ENCODE measurements around the gene STRA6.
"Not testable (repeated sequence)": the region's sequence is repeated elsewhere in the genome, so short reads cannot be mapped to it uniquely, and the experiment has no call there.

The STRA6 gene

GRCh38 chr15:74179101-74179841 is 23.3 kb downstream of the STRA6 start:
- FAIRE-seq = no peak

DNA sequence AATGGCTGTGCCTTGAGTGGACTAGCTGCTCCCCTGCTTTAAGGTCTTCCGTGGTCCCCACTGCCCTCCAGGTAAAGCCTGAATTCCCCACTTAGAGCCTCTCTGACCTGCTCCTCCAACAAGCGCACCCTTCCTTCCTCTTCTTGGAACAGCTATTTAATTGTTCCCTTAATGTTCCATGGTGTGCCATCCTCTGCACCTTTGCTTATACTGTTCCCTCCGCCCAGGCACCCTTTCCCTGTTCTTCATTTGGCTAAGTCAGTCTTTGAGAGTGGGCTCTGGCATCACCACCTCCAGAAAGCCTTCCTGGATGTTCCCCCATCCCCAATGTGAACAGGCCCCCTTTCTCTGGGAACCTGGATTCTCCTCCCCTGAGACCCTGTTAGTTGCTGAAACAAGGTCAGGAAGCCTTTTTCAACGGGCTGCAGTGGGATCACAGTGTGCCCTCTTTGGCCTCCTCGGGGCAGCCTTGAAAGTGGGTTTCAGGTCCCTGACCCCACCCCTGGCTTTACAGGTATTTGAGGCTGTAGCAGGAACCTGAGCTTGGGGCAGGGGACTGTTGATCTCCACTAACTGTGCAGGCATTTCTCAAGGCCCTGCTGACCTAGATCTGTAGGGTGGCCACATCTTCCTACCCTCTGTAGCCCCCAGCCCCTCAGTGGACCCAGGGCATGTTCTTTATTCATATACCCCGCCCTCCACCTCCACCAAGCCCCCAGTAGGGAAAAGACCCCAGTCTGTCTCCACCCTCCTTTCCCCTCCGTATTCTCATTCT is 24.1 kb downstream of the STRA6 start:
- FAIRE-seq = no peak

- no peak for FAIRE-seq
These were observed 26.0 kb downstream of the STRA6 start for GRCh38 chr15:74176262-74177214.

DNA sequence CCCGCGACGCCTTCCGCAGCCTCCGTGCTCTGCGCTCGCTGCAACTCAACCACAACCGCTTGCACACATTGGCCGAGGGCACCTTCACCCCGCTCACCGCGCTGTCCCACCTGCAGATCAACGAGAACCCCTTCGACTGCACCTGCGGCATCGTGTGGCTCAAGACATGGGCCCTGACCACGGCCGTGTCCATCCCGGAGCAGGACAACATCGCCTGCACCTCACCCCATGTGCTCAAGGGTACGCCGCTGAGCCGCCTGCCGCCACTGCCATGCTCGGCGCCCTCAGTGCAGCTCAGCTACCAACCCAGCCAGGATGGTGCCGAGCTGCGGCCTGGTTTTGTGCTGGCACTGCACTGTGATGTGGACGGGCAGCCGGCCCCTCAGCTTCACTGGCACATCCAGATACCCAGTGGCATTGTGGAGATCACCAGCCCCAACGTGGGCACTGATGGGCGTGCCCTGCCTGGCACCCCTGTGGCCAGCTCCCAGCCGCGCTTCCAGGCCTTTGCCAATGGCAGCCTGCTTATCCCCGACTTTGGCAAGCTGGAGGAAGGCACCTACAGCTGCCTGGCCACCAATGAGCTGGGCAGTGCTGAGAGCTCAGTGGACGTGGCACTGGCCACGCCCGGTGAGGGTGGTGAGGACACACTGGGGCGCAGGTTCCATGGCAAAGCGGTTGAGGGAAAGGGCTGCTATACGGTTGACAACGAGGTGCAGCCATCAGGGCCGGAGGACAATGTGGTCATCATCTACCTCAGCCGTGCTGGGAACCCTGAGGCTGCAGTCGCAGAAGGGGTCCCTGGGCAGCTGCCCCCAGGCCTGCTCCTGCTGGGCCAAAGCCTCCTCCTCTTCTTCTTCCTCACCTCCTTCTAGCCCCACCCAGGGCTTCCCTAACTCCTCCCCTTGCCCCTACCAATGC is 27.1 kb downstream of the STRA6 start:
- FAIRE-seq = no peak

DNA sequence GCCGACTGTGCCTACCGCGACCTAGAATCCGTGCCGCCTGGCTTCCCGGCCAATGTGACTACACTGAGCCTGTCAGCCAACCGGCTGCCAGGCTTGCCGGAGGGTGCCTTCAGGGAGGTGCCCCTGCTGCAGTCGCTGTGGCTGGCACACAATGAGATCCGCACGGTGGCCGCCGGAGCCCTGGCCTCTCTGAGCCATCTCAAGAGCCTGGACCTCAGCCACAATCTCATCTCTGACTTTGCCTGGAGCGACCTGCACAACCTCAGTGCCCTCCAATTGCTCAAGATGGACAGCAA is 27.7 kb downstream of the STRA6 start:
- no peak for FAIRE-seq

DNA sequence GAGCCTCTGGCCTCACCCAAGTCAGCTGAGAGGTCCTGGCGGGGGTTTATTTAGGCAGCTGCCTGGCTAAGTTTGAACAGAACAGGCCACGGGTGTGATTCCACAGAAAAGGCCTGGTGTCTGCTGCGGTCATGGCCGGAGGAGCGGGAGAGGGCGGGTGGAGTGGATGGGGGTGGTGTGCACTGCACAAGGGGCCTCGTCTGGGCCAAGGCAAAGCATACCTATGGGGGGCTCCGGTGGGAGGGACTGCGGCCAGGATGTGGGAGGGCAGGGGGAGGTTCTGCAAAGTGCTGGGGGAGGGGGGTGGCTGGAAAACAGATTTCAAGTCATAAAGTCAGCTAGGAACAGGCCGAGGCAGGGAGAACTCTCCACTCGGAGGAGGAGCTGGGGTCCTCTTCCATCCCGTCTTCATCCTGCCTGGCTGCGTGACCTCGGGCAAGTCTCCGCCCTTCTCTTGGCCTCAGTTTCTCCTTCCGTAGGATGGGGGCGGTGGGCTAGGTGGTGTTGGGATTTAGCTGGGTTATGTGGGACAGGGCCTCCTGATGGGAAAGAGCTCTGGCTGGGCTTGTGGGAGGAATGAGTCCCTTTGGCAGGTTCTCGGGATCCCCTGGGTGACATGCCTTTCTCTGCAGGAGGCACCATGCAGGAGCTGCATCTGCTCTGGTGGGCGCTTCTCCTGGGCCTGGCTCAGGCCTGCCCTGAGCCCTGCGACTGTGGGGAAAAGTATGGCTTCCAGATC is 28.2 kb downstream of the STRA6 start:
- FAIRE-seq = no peak

- FAIRE-seq = no peak
These were observed 29.0 kb downstream of the STRA6 start, which contains the start of gene ISLR for GRCh38 chr15:74173380-74174218. Gene ISLR, plus strand, starts transcription at chr15:74173710. Its CDS starts 1,149 bp downstream, at chr15:74174859.

- no peak for FAIRE-seq
These were observed 29.7 kb downstream of the STRA6 start for GRCh38 chr15:74172701-74173379.

DNA sequence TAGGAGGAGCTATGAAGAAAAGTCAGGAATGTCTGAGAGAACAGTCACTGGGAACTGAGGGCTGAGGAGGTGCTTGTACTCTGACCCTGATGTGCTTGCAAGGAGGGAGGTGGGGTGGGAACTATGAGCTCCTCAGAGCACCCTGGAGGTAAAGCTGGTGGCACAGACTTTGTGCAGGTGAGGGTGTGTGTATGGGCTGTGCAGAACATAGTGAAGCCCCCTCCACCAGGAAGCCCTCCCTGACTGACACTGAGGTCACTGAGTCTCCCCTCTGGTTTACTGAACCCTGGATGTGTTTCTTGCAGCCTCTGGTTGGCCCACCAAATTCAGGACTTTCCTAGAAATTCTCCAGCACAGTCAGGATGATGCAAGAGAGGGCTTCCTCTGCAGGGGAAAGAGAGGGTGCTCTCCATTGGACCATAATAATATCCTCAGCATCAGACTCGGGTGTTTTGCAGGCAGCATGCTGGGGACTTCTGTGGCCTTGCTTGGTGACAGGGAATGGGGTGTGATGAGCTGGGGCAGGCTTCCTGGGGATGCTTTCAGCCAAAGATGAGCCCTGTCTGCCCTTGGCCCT is 30.5 kb downstream of the STRA6 start:
- no peak for FAIRE-seq

- FAIRE-seq = no peak
These were observed 31.6 kb downstream of the STRA6 start for GRCh38 chr15:74170875-74171578.

DNA sequence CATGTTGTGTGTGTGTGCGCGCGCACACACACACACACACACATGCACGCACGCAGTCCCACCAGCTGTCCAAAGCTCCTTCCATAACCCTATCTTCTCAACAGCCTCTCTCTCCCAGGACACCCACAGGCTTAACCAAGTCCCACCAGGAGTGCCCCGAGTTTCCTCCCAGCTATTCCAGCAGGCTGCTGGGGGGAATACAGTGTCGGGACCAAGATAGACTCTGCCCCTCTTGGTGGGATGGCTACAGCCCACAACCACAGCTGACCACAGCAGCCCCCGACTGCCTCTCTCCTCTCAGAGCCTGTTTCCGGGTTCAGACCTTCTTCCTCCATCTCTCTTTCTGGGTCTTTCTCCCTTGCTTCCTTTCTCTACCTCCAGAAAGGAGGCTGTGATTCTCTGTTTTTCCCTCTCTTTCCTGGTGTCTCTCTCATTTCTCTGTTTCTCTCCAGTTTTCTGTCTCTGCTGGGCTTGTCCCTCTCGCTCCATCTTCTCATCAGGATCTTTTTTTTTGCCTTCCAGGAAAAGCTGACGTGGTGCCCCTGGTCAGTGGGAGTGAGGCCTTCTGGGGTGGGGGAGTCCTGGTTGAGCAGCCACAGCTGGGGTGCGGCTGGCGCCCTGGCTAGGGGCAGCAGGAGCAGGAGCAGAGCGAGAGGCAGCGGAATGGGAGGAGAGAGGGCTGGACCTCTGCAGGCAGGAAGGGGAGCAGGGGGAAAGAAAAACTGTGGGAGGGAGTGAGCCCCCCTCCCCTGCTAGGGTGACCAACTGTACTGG is 32.3 kb downstream of the STRA6 start:
- no peak for FAIRE-seq

DNA sequence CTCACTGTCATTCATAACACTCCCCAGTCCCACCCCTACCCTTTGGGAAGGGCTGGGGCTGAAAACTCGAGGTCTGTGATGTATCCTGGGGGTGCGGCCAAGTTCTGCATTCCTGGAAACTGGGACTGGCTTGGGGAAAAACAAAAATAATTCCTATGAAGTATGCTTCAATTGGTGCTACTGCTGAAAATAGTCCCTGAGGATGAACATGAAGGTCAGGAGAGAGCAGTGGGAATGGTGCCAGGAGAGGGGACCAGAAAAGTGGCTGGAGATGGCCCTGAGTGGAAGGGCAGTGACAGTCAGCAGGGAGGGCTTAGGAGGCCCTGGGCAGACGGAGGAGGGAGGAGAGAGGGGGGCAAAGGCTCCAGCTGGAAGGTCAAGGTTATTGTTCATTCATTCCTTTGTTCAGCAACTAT is 33.9 kb downstream of the STRA6 start:
- no peak for FAIRE-seq

DNA sequence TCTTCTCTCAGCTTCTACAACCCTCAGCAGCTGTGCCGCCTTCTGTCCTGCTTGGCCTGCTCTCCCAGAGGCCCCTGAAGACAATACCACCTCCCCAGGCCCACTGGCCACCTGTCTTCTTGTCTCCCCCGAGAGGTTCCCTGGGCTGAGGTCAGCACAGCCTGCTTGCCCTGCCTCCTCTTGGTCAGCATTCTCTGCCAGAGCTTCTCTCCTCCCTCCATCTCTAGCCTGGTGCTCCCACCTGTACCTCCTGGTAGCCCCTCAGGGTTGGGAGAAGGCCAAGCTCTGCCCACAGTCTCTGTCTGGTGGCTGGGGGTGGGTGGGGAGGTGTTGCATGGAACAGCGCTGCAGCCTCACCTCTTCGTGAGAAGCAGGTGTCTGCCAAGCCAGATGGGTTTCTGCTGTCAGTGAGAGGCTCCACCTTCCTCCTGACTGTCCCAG is 34.7 kb downstream of the STRA6 start:
- no peak for FAIRE-seq

DNA sequence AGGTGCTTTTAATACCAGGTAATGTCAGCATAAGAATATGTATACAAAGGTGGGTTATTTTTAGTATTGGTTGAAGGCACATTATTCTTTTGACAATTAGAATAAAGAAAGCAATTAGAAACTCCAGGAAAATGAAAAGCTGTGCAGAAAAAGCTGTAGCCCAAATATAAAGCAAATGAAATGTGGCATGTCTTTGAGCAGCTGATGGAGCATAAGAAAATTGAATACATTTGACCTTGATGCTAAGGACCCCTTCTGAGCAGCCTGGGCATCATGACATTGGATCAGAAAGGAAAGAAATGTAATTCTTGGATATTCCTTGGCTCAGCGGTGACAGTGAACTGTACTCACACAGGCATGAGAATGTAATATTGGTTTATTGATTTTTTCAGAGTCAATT is 37.1 kb downstream of the STRA6 start:
- FAIRE-seq = no peak

GRCh38 chr15:74162195-74162536 is 40.4 kb downstream of the STRA6 start:
- not testable (repeated sequence) for FAIRE-seq

DNA sequence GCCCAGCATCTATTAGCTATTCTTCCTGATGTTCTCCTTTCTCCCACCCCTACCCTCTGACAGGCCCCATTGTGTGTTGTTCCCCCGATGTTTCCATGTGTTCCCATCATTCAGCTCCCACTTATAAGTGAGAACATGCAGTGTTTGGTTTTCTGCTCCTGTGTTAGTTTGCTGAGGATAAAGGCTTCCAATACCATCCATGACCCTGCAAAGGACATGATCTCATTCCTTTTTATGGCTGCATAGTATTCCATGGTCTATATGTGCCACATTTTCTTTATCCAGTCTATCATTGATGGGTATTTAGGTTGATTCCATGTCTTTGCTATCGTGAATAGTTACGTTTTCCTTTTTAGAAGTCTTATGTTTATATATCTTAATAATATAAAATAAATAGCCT is 42.2 kb downstream of the STRA6 start:
- not testable (repeated sequence) for FAIRE-seq

DNA sequence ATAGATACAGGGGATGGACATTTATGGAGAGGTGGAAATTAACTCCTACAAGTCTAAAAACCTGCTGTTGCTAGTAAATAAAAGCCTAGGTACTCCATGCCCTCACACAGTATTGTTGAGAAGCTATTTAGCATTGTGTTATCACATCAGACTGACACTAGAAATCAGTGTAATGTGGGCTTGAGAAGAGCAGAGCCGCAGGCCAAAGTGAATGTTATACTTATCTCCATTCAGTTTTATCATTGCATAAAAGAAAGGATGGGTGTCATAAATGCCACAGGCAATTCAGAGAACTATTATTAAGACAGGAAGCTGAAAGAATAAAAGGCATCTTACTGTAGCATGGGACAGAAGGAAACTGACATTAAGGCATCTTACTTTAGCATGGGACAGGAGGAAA is 42.8 kb downstream of the STRA6 start:
- FAIRE-seq = no peak
